A673 (cell line): ENCODE measurements around the gene PSMB11.

ENCODE experiments used
- CTCF ChIP-seq: fragments of 300-800, 200-600 bp; sonication (generic); conservative IDR thresholded peaks from 2 replicates; pipeline ENCODE4 v1.5.1; 2017; ENCODE audit warnings: low read depth, mild to moderate bottlenecking, antibody characterized with exemption, low read length, moderate library complexity, mixed read lengths
- EZH2 ChIP-seq: fragments of 200-600 bp; sonication (generic); IDR thresholded peaks from 2 replicates; pipeline ENCODE4 v1.6.1; 2017; ENCODE audit warnings: borderline replicate concordance, low read depth, mild to moderate bottlenecking, mixed read lengths, antibody characterized with exemption, low read length; ENCODE audit not compliant: poor library complexity, severe bottlenecking

DNA sequence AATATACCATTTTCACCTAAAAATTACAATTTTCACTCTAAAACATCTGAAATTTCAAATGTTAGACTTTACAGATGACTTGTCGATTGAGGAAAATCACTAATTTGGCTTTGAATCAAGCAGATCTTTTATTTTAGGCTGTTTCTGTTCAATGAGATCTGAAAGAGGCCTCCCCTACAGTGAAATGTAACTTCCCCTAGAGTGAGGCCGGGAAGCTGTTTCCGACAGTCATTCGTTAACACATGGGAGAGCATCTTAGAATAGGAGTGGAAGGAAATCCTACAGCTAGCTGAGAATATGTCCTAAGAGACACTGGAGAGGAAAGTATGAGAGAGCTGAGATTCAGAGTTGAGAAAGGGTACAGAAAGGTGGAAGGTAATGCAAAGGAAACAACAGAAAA lies 26.4 kb upstream of the PSMB11 start:
- TF ChIP-seq CTCF: no peak
- TF ChIP-seq EZH2: no peak
